GM19468 (cell line): Measurements from ENCODE around the gene MOK.
"Not testable (repeated sequence)": the region's sequence is repeated elsewhere in the genome, so short reads cannot be mapped to it uniquely, and the experiment has no call there.

Experiments
- ATAC-seq: cut with Tn5 transposase; IDR thresholded peaks from one replicate; pipeline ENCODE4 v1.9.1; 2021; ENCODE audit warnings: mild to moderate bottlenecking, moderate library complexity, moderate number of reproducible peaks; ENCODE audit not compliant: unreplicated experiment; ENCODE audit errors: extremely low read depth

Gene MOK

GRCh38 chr14:102321456-102322422 is 16.8 kb upstream of the MOK start:
- ATAC-seq, result no peak

GRCh38 chr14:102320671-102321455 is 15.9 kb upstream of the MOK start:
- ATAC-seq, result no peak

GRCh38 chr14:102320033-102320660 is 15.2 kb upstream of the MOK start:
- no peak for ATAC-seq

- peak; percentile 63 for ATAC-seq
Observed at GRCh38 chr14:102319351-102320032, 14.5 kb upstream of the MOK start, which contains the start of gene ZNF839. ZNF839 (plus strand) TSS chr14:102319746; CDS start chr14:102319766, 20 bp downstream.

- no peak for ATAC-seq
Observed at GRCh38 chr14:102318781-102319276, 13.9 kb upstream of the MOK start.

- no peak for ATAC-seq
Observed at GRCh38 chr14:102317564-102318248, 12.7 kb upstream of the MOK start.

GRCh38 chr14:102316743-102317563 is 12.0 kb upstream of the MOK start:
- peak; percentile 16 for ATAC-seq

- no peak for ATAC-seq
Observed at GRCh38 chr14:102316338-102316742, 11.4 kb upstream of the MOK start.

GRCh38 chr14:102315121-102315520 is 10.2 kb upstream of the MOK start:
- ATAC-seq, result no peak

- peak; percentile 44 for ATAC-seq
Observed at GRCh38 chr14:102314242-102315011, 9.5 kb upstream of the MOK start.

GRCh38 chr14:102303664-102304063 is 1.3 kb downstream of the MOK start:
- no peak for ATAC-seq

- ATAC-seq, result not testable (repeated sequence)
Observed at GRCh38 chr14:102298303-102299070, 6.5 kb downstream of the MOK start.

GRCh38 chr14:102297436-102298170 is 7.4 kb downstream of the MOK start:
- ATAC-seq, result no peak

- no peak for ATAC-seq
Observed at GRCh38 chr14:102295270-102295669, 9.7 kb downstream of the MOK start.

- no peak for ATAC-seq
Observed at GRCh38 chr14:102293781-102294180, 11.2 kb downstream of the MOK start.

GRCh38 chr14:102292441-102292840 is 12.5 kb downstream of the MOK start:
- no peak for ATAC-seq
